HG03159 (cell line): ENCODE measurements around the gene PPFIA1.
"Not testable (repeated sequence)": the region's sequence is repeated elsewhere in the genome, so short reads cannot be mapped to it uniquely, and the experiment has no call there.

ENCODE experiments used
- ATAC-seq: cut with Tn5 transposase; IDR thresholded peaks from one replicate; pipeline ENCODE4 v1.9.1; 2021; ENCODE audit warnings: mild to moderate bottlenecking, moderate library complexity; ENCODE audit not compliant: unreplicated experiment

Gene PPFIA1

DNA sequence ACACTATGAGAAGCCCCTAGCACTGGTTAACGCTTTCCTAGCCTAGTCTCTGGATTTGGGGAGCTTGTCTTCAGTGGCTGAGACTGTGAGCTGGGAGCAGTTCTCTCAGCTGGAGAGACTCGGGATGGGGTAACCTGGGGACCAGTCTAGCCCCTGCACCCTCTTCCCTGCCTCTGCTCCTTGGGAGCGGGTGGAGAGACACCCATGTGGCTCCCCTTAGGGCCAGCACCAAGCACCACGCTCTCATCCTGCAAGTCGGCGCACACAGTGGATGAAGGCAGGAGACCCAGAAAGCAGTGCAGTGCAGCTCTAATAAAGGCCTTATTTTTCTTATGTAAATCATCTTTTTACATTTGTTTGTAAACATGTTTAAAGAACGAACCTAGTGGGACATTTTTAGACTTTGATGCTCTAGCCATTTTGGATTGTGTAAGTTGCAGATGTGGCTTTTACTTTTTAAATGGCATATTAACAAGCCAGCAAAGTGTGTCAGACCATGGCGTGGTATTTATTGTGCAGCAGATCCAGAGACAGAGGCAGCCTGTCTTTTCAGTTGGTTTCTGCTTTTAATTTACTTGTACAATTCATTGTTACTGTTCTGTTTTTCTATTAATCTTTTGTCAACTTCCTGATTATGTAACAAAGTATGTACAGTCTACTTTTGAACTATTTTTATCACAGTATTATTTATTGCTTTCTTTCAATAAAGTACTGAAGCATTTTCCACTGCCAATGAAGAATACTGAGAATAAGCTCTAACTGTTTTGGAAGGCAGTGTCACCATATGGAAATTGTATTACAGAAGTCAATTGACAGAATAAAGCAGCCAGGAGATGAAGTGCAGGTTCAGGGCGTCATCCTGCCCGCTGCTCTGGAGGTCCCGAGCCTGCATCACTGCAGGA, 113.4 kb downstream of the PPFIA1 start:
- ATAC-seq = no peak

DNA sequence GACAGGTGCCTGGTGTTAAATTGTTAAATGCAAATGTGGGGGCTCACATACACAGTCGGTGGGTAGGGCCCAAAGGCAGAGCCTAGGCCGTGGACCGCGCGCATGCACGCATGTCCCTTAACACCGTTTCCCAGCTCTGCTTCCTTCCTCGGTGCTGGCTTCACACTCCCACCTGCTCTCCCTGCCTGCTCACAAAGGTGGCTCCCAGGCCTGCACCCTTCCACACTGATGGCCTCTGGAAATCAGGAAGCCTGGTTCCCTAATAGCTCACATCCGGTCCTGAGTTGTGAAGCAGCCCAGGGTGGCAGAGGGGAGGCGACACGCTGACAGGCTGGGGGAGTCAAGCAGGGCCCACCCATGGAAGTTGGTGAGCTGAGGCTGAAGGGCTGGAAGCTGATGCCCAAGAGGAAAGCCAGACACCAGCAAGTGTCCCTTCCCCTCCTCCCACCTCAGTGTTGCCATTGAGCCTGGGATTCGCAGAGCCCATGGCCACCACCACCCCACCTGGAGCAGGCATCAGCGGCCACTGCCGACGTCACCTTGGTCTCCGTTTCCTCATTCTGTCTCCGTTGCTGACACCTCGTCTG, 114.2 kb downstream of the PPFIA1 start:
- ATAC-seq = no peak

- no peak for ATAC-seq
These were observed 117.1 kb downstream of the PPFIA1 start for GRCh38 chr11:70387564-70387963.

- no peak for ATAC-seq
These were observed 118.7 kb downstream of the PPFIA1 start for GRCh38 chr11:70389201-70389600.

DNA sequence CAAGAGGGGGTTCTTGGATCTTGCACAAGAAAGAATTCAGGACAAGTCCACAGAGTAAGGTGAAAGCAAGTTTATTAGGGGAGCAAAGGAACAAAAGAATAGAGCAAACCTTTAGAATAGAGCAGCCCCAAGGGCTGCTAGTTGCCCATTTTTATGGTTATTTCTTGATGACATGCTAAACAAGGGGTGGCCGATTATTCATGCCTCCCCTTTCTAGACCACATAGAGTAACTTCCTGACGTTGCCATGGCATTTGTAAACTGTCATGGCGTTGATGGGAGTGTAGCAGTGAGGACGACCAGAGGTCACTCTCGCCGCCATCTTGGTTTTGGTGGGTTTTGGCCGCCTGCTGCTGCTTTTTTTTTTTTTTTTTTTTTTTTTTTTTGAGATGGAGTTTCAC, 120.4 kb downstream of the PPFIA1 start:
- ATAC-seq = not testable (repeated sequence)

GRCh38 chr11:70394211-70394950, 123.9 kb downstream of the PPFIA1 start:
- no peak for ATAC-seq

DNA sequence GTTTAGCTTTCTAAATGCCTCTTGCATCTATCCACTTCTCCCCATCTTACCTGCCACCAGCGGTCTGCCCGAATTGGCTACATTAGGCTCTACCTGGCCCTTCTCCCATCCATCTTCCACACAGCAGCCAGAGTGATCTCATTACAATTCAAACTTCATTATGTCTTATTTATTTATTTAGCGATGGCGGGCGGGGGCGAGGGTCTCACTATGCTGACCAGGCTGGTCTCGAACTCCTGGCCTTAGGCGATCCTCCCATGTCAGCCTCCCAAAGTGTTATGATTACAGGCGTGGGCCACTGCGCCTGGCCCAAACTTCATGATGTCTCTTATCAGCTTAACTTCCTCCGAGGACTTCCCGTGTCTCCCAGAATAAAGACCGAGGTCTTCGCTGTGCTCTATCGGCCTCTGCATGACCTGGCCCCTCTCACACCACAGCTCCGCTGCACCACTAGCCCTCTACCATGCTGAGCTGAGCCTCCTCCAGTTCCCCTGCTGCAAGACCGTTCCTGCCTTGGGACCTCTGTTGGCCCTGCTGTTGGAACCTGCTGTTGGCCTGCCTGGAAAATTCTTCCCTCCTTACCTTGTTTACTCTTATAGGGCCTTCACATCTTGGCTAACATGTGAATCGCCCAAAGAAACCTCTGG, 127.0 kb downstream of the PPFIA1 start:
- ATAC-seq = no peak

DNA sequence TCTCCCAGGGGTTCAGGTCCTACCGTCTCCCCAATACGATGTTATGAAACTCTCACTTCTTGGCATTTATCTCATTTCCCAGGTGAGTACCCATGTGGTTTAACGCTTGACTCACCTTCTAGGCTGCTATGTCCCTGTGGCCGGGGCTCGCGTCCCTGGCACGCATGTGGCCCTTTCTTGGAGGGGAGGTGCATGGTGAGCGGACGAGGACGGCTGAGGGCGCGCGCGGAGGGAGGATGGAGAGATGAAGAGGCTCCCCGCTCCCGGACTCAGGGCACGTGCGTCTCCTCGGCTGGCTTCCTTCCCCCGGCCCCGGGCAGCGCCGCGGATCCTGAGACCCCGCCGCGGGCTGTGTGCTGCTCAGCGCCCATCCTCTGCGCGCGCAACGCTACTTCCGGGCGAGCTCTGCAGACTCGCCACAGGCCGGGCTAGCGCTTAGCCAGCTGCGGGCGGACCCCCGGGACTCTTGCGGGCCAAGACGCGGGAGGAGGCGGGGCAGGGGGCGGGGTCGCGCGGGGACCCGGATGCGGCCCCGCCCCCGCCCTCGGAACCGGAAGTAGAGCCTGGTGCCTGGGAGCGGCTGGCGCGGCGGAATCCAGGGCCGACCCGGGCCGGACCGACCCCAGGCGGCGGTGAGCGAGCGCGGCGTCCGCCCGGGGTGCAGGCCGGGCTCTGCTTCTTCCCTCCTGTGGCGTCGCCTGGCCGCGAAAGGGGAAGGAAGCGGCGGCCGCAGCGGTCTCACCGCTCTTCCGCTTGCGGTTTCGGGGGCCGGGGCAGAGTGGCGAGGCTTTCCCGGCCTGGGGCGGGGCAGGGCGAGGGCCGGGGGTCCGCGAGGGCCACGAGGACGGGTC, 127.7 kb downstream of the PPFIA1 start, which contains the start of gene CTTN:
Gene CTTN (plus strand): TSS at position 547 of the 851 bp plus-strand sequence. CDS start 8,769 bp downstream, outside the sequence.
- ATAC-seq = peak; percentile 49

DNA sequence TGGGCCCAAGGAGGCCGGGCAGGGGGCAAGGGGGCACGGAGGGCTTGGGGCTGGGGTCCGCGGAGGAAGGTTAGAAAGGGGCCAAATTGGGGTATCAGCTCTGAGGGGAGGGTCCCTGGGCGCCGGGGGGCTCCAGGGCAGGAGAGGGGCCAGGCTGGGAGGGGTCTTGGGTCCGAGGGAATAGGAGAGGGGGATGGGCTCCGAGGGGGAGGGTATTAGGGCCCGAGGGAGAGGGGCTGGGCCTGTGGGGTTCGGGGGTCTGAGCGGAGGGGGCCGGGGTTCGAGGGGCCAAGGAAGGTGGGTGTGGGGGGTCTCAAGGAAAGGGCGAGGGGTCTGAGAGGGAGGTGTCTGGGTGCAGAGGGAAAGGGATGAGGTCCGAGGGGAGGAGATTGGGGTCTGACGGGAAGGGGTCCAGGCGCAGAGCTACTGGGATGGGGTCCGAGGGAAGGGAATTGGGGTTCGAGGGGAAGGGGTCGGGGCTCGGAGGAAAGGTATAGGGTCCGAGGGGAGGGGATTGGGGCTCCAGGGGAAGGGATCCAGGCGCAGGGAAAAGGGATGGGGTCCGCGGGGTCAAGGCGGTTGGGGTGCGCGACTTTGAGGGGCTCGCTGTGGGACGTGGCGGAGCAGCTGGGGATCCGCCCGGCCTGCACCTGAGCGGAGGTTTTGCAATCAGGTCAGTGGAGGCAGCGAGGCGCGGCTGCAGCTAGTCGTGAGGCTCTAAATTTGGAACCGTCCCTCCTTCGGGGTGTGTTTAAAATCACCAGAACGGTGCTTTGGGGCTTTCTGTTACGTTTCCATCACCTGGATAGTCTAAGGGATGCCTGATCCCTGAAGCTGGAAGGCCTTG, 128.6 kb downstream of the PPFIA1 start:
- no peak for ATAC-seq

DNA sequence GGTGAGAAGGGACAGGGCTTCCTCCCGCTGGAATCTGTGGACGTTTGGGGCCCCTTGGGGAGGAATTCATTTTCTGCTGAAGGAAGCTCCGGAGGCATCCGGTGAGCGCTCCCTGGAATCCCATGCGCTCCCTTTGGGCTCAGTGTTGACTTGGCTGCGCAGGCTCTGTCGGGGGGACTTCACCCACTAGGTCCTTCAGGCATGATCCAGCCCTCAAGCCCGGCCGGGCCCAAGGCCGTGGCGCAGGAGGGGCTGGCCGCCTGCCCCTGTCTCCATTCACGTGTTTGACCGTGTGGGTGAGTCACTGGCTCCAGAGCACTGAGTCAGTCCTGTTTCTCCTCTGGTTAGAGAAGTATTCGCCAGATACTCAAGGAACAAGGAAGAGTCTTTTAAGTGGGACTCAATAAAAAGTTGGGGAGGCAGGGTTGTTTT, 129.2 kb downstream of the PPFIA1 start:
- ATAC-seq = no peak

DNA sequence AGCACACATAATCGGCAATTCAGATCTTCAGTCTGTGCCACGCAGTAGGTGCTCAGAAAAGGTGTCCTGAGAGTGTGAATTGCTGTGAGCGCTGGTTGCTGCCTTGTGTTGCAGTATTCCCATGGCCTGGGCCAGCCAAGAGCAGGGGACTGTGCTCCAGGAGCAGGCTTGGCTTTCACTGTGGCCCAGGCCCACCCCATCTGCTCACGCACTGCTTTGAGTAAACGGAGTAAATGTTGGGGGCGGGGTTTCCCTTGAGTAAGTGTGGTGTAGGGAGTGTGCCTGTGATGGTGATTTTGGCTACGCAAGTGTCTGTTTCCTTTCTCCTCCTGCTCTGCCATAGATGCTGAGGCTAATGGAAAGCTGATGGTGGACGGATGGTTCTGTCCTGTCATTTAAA, 130.2 kb downstream of the PPFIA1 start:
- ATAC-seq = no peak

- no peak for ATAC-seq
These were observed 131.5 kb downstream of the PPFIA1 start for GRCh38 chr11:70402016-70402415.

GRCh38 chr11:70402685-70403084, 132.2 kb downstream of the PPFIA1 start:
- ATAC-seq = no peak

- ATAC-seq = no peak
These were observed 133.8 kb downstream of the PPFIA1 start for GRCh38 chr11:70404244-70404643.

- ATAC-seq = no peak
These were observed 135.3 kb downstream of the PPFIA1 start for GRCh38 chr11:70405679-70406395.

DNA sequence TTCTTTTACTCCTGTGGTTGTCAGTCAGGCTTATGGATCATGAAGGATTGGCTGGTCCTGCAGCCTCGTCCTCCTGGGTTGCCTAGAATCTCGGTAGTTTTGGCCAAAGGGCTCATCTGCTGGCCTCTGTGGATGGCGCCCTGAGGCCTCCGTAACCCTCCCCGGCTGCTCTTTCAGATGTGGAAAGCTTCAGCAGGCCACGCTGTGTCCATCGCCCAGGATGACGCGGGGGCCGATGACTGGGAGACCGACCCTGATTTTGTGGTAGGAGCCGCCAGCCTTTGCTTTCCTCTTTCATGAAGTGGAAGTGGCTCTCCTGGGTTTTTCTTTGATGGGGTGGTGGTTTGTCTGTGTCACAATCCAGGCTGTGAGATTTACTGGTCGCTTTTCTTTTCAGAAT, 136.6 kb downstream of the PPFIA1 start:
- no peak for ATAC-seq

- ATAC-seq = no peak
These were observed 137.3 kb downstream of the PPFIA1 start for GRCh38 chr11:70407814-70408213.

- ATAC-seq = not testable (repeated sequence)
These were observed 137.8 kb downstream of the PPFIA1 start for GRCh38 chr11:70408326-70408725.

DNA sequence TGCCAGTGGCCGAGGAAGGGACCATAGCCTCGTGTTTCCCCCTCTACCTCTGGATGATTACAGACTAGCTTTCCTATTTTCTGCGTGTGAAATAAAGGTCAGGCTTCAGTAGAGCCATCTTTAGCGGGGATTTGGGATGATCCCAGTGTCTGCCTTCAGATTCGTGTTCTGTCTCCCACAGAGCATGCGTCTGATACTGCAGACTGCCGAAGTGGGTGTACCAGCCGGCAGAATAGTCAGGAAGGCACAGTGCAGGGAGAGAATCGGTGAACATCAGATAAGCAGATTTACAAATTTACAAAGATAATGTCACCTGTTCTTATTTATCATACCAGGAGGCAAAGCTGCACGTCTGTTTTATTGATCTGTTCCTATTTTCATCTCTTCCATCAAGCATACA, 138.9 kb downstream of the PPFIA1 start:
- no peak for ATAC-seq
